HEK293 (cell line): Measurements from ENCODE around the gene GGNBP2.
A peak's percentile ranks its signal among the peaks of the same experiment; 100 is the strongest.

Source experiments
- ATF2 ChIP-seq: fragments of 450-650 bp; formaldehyde crosslinking; IDR thresholded peaks from 2 replicates; pipeline ENCODE4 v1.5.1; 2016; ENCODE audit warnings: missing biosample characterization, missing genetic modification characterization, low read depth
- EGR2 ChIP-seq: fragments of 450-650 bp; formaldehyde crosslinking; IDR thresholded peaks from 2 replicates; pipeline ENCODE4 v1.5.1; 2016; ENCODE audit warnings: low read depth, missing biosample characterization, missing genetic modification characterization
- KLF8 ChIP-seq: fragments of 450-650 bp; formaldehyde crosslinking; IDR thresholded peaks from 2 replicates; pipeline ENCODE4 v1.5.1; 2016; ENCODE audit warnings: missing biosample characterization, missing genetic modification characterization
- REST ChIP-seq: fragments of 450-650 bp; formaldehyde crosslinking; IDR thresholded peaks from 2 replicates; pipeline ENCODE4 v1.5.1; 2016; ENCODE audit warnings: missing biosample characterization, missing genetic modification characterization
- SETDB1 ChIP-seq: IDR thresholded peaks from one replicate; pipeline ENCODE4 v1.6.1; 2017; ENCODE audit warnings: mild to moderate bottlenecking, low read length, moderate library complexity, mixed read lengths; ENCODE audit not compliant: insufficient read length
- ZBTB10 ChIP-seq: fragments of 450-650 bp; formaldehyde crosslinking; IDR thresholded peaks from 2 replicates; pipeline ENCODE4 v1.5.1; 2016; ENCODE audit warnings: missing biosample characterization, missing genetic modification characterization
- ZNF146 ChIP-seq: fragments of 450-650 bp; formaldehyde crosslinking; IDR thresholded peaks from 2 replicates; pipeline ENCODE4 v1.5.1; 2016; ENCODE audit warnings: missing biosample characterization, missing genetic modification characterization
- ZNF311 ChIP-seq: fragments of 450-650 bp; formaldehyde crosslinking; IDR thresholded peaks from 2 replicates; pipeline ENCODE4 v1.5.1; 2017; ENCODE audit warnings: missing biosample characterization, missing genetic modification characterization, borderline replicate concordance
- ZNF394 ChIP-seq: fragments of 450-650 bp; formaldehyde crosslinking; IDR thresholded peaks from 2 replicates; pipeline ENCODE4 v1.5.1; 2016; ENCODE audit warnings: missing biosample characterization, missing genetic modification characterization, mild to moderate bottlenecking, moderate library complexity, borderline replicate concordance
- ZNF488 ChIP-seq: fragments of 450-650 bp; formaldehyde crosslinking; IDR thresholded peaks from 2 replicates; pipeline ENCODE4 v1.5.1; 2016; ENCODE audit warnings: missing biosample characterization, missing genetic modification characterization
- ZNF530 ChIP-seq: fragments of 450-650 bp; formaldehyde crosslinking; IDR thresholded peaks from 2 replicates; pipeline ENCODE4 v1.5.1; 2016; ENCODE audit warnings: low read depth, missing biosample characterization, missing genetic modification characterization
- ZNF544 ChIP-seq: fragments of 450-650 bp; formaldehyde crosslinking; IDR thresholded peaks from 2 replicates; pipeline ENCODE4 v1.5.0; 2017; ENCODE audit warnings: missing biosample characterization, missing genetic modification characterization
- ZNF623 ChIP-seq: fragments of 450-650 bp; formaldehyde crosslinking; IDR thresholded peaks from 2 replicates; pipeline ENCODE4 v1.5.1; 2016; ENCODE audit warnings: missing biosample characterization, missing genetic modification characterization
- ZNF664 ChIP-seq: fragments of 450-650 bp; formaldehyde crosslinking; IDR thresholded peaks from 2 replicates; pipeline ENCODE4 v1.5.1; 2016; ENCODE audit warnings: missing biosample characterization, missing genetic modification characterization
- ZNF843 ChIP-seq: fragments of 450-650 bp; formaldehyde crosslinking; IDR thresholded peaks from 2 replicates; pipeline ENCODE4 v1.5.1; 2016; ENCODE audit warnings: missing biosample characterization, missing genetic modification characterization
- TF ChIP-seq, protein P1 (sequence below): fragments of 450-650 bp; formaldehyde crosslinking; IDR thresholded peaks from 2 replicates; pipeline ENCODE4 v1.5.0; 2017; ENCODE audit warnings: missing biosample characterization, missing genetic modification characterization, borderline replicate concordance
- TF ChIP-seq, protein P2 (sequence below): fragments of 450-650 bp; formaldehyde crosslinking; IDR thresholded peaks from 2 replicates; pipeline ENCODE4 v1.5.1; 2017; ENCODE audit warnings: missing biosample characterization, missing genetic modification characterization

Gene GGNBP2

GRCh38 chr17:36591434-36592315 is 47.0 kb downstream of the GGNBP2 start, which contains the start of gene DHRS11 (continued):
- TF ChIP-seq, protein P1, sequence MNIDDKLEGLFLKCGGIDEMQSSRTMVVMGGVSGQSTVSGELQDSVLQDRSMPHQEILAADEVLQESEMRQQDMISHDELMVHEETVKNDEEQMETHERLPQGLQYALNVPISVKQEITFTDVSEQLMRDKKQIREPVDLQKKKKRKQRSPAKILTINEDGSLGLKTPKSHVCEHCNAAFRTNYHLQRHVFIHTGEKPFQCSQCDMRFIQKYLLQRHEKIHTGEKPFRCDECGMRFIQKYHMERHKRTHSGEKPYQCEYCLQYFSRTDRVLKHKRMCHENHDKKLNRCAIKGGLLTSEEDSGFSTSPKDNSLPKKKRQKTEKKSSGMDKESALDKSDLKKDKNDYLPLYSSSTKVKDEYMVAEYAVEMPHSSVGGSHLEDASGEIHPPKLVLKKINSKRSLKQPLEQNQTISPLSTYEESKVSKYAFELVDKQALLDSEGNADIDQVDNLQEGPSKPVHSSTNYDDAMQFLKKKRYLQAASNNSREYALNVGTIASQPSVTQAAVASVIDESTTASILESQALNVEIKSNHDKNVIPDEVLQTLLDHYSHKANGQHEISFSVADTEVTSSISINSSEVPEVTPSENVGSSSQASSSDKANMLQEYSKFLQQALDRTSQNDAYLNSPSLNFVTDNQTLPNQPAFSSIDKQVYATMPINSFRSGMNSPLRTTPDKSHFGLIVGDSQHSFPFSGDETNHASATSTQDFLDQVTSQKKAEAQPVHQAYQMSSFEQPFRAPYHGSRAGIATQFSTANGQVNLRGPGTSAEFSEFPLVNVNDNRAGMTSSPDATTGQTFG (tag by site-specific recombination), result no peak
- no peak for TF ChIP-seq ZNF544 (tag by site-specific recombination)
- no peak for TF ChIP-seq EGR2 (tag by site-specific recombination)
- TF ChIP-seq ZNF146, result no peak
- TF ChIP-seq ZNF530, result no peak
- TF ChIP-seq ZNF664, result no peak
- TF ChIP-seq ZBTB10 (tag by site-specific recombination), result 0 out of 2 replicates have a peak, but pooled peaks have one; percentile 42
- TF ChIP-seq ATF2, result no peak
- TF ChIP-seq ZNF394 (tag by site-specific recombination), result no peak
- no peak for TF ChIP-seq ZNF311 (tag by site-specific recombination)
- TF ChIP-seq ZNF623 (tag by site-specific recombination), result no peak
- peak; percentile 63 for TF ChIP-seq KLF8 (tag by site-specific recombination)
- no peak for TF ChIP-seq ZNF843 (tag by site-specific recombination)
- no peak for TF ChIP-seq SETDB1
- no peak for TF ChIP-seq REST
- no peak for TF ChIP-seq ZNF488
- TF ChIP-seq, protein P2, sequence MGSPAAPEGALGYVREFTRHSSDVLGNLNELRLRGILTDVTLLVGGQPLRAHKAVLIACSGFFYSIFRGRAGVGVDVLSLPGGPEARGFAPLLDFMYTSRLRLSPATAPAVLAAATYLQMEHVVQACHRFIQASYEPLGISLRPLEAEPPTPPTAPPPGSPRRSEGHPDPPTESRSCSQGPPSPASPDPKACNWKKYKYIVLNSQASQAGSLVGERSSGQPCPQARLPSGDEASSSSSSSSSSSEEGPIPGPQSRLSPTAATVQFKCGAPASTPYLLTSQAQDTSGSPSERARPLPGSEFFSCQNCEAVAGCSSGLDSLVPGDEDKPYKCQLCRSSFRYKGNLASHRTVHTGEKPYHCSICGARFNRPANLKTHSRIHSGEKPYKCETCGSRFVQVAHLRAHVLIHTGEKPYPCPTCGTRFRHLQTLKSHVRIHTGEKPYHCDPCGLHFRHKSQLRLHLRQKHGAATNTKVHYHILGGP, result no peak
- TF ChIP-seq, all 188 proteins: peak for 26
